Measurements from ENCODE around the gene UBTFL1. TPM values are rescaled to one million over a fixed set of nuclear protein-coding genes. Genes with fewer than 3 reads are reported as not detected.
A peak's percentile ranks its signal among the peaks of the same experiment; 100 is the strongest.

Gene UBTFL1
- total and polyA plus RNA-seq, 2 donors (not counting 3 experiments of a cell fraction or from before 2014, with no cell fraction given): not detected

DNA sequence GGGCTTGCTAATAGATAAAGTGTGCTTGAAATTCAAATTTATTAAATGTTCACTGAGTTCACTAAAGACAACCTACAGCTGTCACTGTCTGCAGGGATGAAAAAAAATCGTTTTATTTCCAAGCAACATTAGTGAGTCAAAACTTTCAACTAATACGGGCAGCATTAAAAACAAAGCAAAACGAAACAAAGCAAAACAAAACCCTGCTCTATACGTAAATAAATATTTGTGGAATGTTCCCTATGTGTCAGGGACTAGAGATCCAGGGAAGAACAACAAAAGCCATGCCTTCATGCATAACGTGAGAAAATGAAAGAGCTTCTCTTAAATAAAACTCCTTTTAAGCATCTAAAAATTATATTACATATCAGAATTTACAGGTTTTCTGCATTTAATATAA lies 49.3 kb downstream of the UBTFL1 start:
- FAIRE-seq: no peak
- no peak for TF ChIP-seq JUN (IDR thresholded peaks at IDR 0.05; ENCODE audit: borderline replicate concordance, insufficient read depth, insufficient read length, low read depth)
- no peak for TF ChIP-seq FOS (IDR thresholded peaks at IDR 0.05; ENCODE audit: borderline replicate concordance, insufficient read depth, low read length)
- TF ChIP-seq, protein P1, sequence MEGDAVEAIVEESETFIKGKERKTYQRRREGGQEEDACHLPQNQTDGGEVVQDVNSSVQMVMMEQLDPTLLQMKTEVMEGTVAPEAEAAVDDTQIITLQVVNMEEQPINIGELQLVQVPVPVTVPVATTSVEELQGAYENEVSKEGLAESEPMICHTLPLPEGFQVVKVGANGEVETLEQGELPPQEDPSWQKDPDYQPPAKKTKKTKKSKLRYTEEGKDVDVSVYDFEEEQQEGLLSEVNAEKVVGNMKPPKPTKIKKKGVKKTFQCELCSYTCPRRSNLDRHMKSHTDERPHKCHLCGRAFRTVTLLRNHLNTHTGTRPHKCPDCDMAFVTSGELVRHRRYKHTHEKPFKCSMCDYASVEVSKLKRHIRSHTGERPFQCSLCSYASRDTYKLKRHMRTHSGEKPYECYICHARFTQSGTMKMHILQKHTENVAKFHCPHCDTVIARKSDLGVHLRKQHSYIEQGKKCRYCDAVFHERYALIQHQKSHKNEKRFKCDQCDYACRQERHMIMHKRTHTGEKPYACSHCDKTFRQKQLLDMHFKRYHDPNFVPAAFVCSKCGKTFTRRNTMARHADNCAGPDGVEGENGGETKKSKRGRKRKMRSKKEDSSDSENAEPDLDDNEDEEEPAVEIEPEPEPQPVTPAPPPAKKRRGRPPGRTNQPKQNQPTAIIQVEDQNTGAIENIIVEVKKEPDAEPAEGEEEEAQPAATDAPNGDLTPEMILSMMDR (IDR thresholded peaks at IDR 0.05; ENCODE audit: extremely low read depth in 1 of 2, insufficient read depth in 1 of 2, low read depth in 1 of 2, low read length in 2 of 2): no peak
- no peak for TF ChIP-seq GATA2 (IDR thresholded peaks at IDR 0.05; ENCODE audit: insufficient read depth, insufficient read length, low read depth, low read length)
- TF ChIP-seq, protein P2, sequence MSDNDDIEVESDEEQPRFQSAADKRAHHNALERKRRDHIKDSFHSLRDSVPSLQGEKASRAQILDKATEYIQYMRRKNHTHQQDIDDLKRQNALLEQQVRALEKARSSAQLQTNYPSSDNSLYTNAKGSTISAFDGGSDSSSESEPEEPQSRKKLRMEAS (IDR thresholded peaks at IDR 0.05; ENCODE audit: insufficient read depth, insufficient read length): no peak
- TF ChIP-seq MYC (IDR thresholded peaks at IDR 0.05; ENCODE audit: low read depth, low read length): no peak
- TF ChIP-seq POLR2A (IDR thresholded peaks at IDR 0.05; ENCODE audit: low read depth, low read length): no peak
- TF ChIP-seq EZH2 (IDR thresholded peaks at IDR 0.05; ENCODE audit: borderline replicate concordance, low read depth, low read length, severe bottlenecking): no peak
- TF ChIP-seq POLR2AphosphoS5 (IDR thresholded peaks at IDR 0.05; ENCODE audit: insufficient read depth, low read depth, low read length): no peak
- no peak for DNase-seq (ENCODE audit: low read depth, low spot score)
- Histone ChIP-seq H3K4me1 (ENCODE audit: control insufficient read depth, extremely low read depth, insufficient read depth, low read length) (peaks cover 3% of the 10 kb centered on the region), H3K36me3 (ENCODE audit: control insufficient read depth in 2 of 2, extremely low read depth in 1 of 2, insufficient read depth in 2 of 2, low read length in 2 of 2) (no peaks in the 10 kb centered on the region), H3K9ac (replicated peaks; ENCODE audit: extremely low read depth, insufficient read depth, low read length) (peak overlapping the region; percentile 33), H3K27ac (ENCODE audit: insufficient read depth, low read depth, low read length) (no peak overlapping the region), H3K27me3 (ENCODE audit: control insufficient read depth in 2 of 2, insufficient read depth in 2 of 2, low read length in 2 of 2) (no peaks in the 10 kb centered on the region), H3K79me2 (ENCODE audit: control insufficient read depth, insufficient read depth, low read length) (no peaks in the 10 kb centered on the region), H3K9me3 (replicated peaks; ENCODE audit: control insufficient read depth, insufficient read depth, low read length) (no peaks in the 10 kb centered on the region), H3K4me2 (ENCODE audit: insufficient read depth, low read length) (peak overlapping the region; percentile 99), H3K9me1 (replicated peaks; ENCODE audit: control insufficient read depth, extremely low read depth, insufficient read depth, low read length) (no peaks in the 10 kb centered on the region), H3K4me3 (replicated peaks in 1 of 3; ENCODE audit: insufficient read depth in 1 of 3, low read depth in 1 of 3, low read length in 3 of 3) (peak overlapping the region; percentile 50 to 84 (median 77)), H4K20me1 (replicated peaks; ENCODE audit: control insufficient read depth, extremely low read depth, insufficient read depth, low read length) (no peaks in the 10 kb centered on the region), H2AFZ (ENCODE audit: low read depth, low read length) (peak overlapping the region; percentile 91)
- BruUV-seq (replicated peaks): no TSS peak
- intact Hi-C loops (cut with micrococcal nuclease) (no loop called here), dilution Hi-C loops (cut with MboI; ENCODE audit: extremely low pct_ligation_motif_present, low sequenced_read_pairs) (no loop called here)
- POLR2A ChIA-PET: no interaction called here
- CTCF ChIA-PET: interaction anchor here (1.0 to 1.7 kb wide), 4 partner anchors 8 to 29 kb away, joined by 3 to 5 read pairs (median 4); no protein-coding TSS in a partner anchor

Small RNA genes within 50 kb of the gene (small RNA-seq; reads per million reads assigned to genes)
- gene AP000827.1 (ENCODE audit: insufficient read depth, insufficient read length, low read depth, low replicate concordance) (not detected), gene RF00275 (ENCODE audit: insufficient read depth, insufficient read length, low read depth, low replicate concordance) (not detected)

Other genes starting within 250 kb of the UBTFL1 start
- gene TRIM64B, start 207.5 kb upstream of the UBTFL1 start, total RNA-seq: not detected in 2 replicates
- not detected in 2 replicates for gene TRIM64B, start 207.5 kb upstream of the UBTFL1 start, polyA plus RNA-seq
- not detected in 2 replicates for gene TRIM49D1, start 163.7 kb upstream of the UBTFL1 start, total RNA-seq
- gene TRIM49D1, start 163.7 kb upstream of the UBTFL1 start, polyA plus RNA-seq: not detected in 2 replicates
- gene TRIM49D2, start 161.9 kb upstream of the UBTFL1 start, total RNA-seq: not detected in 2 replicates
- not detected in 2 replicates for gene TRIM49D2, start 161.9 kb upstream of the UBTFL1 start, polyA plus RNA-seq
- not detected in 2 replicates for gene TRIM64, start 119.9 kb upstream of the UBTFL1 start, total RNA-seq
- not detected in 2 replicates for gene TRIM64, start 119.9 kb upstream of the UBTFL1 start, polyA plus RNA-seq
- gene TRIM49C, start 54.8 kb upstream of the UBTFL1 start, total RNA-seq: not detected in 2 replicates
- gene TRIM49C, start 54.8 kb upstream of the UBTFL1 start, polyA plus RNA-seq: not detected in 2 replicates
- 1.1 and 1.8 TPM in 2 replicates for gene NAALAD2, start 48.7 kb downstream of the UBTFL1 start, total RNA-seq
- 0.56 and 0.66 TPM in 2 replicates for gene NAALAD2, start 48.7 kb downstream of the UBTFL1 start, polyA plus RNA-seq
- 55.4 and 56.8 TPM in 2 replicates for gene CHORDC1, start 137.1 kb downstream of the UBTFL1 start, total RNA-seq
- 12.7 and 30.3 TPM in 2 replicates for gene CHORDC1, start 137.1 kb downstream of the UBTFL1 start, polyA plus RNA-seq

Data from endothelial cell of umbilical vein (primary cell).